DOHH2 (cell line): Measurements from ENCODE around the gene PARG.
"Not testable (repeated sequence)": the region's sequence is repeated elsewhere in the genome, so short reads cannot be mapped to it uniquely, and the experiment has no call there.

ENCODE experiments used
- EZH2phosphoT487 ChIP-seq: fragments of 200-600 bp; sonication (generic); IDR thresholded peaks from 2 replicates; pipeline ENCODE4 v1.6.1; 2017; ENCODE audit warnings: borderline replicate concordance, mild to moderate bottlenecking, antibody characterized with exemption, low read length, moderate library complexity, mixed read lengths
- TF ChIP-seq, protein P1 (sequence below): fragments of 200-600 bp; sonication (generic); IDR thresholded peaks from one replicate; pipeline ENCODE4 v1.5.1; 2014; ENCODE audit warnings: antibody characterized with exemption, mild to moderate bottlenecking, low read depth, low read length; ENCODE audit not compliant: poor library complexity, severe bottlenecking

DNA sequence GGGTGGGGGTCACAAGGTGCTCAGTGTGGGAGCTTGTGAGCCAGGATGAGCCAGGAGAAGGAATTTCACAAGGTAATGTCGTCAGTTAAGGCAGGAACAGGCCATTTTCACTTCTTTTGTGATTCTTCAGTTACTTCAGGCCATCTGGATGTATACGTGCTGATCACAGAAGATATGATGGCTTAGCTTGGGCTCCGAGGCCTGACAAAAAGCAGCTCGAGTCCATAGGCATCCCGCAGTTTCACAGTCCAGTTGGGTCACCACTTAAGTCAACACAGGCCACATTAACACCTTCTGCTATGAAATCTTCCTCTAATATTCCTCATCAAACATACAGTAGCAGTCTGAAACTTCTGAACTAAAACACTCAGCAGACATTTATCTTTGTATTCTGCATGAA lies 168.9 kb downstream of the PARG start:
- TF ChIP-seq, protein P1, sequence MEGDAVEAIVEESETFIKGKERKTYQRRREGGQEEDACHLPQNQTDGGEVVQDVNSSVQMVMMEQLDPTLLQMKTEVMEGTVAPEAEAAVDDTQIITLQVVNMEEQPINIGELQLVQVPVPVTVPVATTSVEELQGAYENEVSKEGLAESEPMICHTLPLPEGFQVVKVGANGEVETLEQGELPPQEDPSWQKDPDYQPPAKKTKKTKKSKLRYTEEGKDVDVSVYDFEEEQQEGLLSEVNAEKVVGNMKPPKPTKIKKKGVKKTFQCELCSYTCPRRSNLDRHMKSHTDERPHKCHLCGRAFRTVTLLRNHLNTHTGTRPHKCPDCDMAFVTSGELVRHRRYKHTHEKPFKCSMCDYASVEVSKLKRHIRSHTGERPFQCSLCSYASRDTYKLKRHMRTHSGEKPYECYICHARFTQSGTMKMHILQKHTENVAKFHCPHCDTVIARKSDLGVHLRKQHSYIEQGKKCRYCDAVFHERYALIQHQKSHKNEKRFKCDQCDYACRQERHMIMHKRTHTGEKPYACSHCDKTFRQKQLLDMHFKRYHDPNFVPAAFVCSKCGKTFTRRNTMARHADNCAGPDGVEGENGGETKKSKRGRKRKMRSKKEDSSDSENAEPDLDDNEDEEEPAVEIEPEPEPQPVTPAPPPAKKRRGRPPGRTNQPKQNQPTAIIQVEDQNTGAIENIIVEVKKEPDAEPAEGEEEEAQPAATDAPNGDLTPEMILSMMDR: not testable (repeated sequence)
- not testable (repeated sequence) for TF ChIP-seq EZH2phosphoT487
